Ureter (tissue), 1 donor: ENCODE measurements around the gene FBXO22. TPM values are rescaled to one million over a fixed set of nuclear protein-coding genes. Genes with fewer than 3 reads are reported as not detected.
"Not testable (repeated sequence)": the region's sequence is repeated elsewhere in the genome, so short reads cannot be mapped to it uniquely, and the experiment has no call there.

Source experiments
- DNase-seq: peaks from one replicate; pipeline ENCODE4 v3.0.0-alpha.2; 2020; ENCODE audit warnings: low spot score
- total RNA-seq: library from RNA; stranded (reverse); gene quantifications from one replicate; pipeline ENCODE4 v1.2.4, GENCODE V29; 2023
- donor health status: DM: yes; HTN: yes; CAD: no.

Gene FBXO22
- total RNA-seq, 1 donor from 2014 or later: 28.2 TPM

- DNase-seq: no peak
Observed at GRCh38 chr15:75981149-75981815, 77.6 kb downstream of the FBXO22 start.

GRCh38 chr15:75982468-75982867, 78.8 kb downstream of the FBXO22 start:
- no peak for DNase-seq

- DNase-seq: not testable (repeated sequence)
Observed at GRCh38 chr15:75984706-75985105, 81.0 kb downstream of the FBXO22 start.

GRCh38 chr15:75985971-75986370, 82.3 kb downstream of the FBXO22 start:
- DNase-seq: no peak

GRCh38 chr15:75989045-75989444, 85.4 kb downstream of the FBXO22 start:
- no peak for DNase-seq

GRCh38 chr15:75989875-75990274, 86.2 kb downstream of the FBXO22 start:
- no peak for DNase-seq

Other genes starting within 250 kb of the FBXO22 start
- 31.0 TPM for gene CSPG4, start 191.0 kb upstream of the FBXO22 start, total RNA-seq
- 29.1 TPM for gene UBE2Q2, start 60.4 kb upstream of the FBXO22 start, total RNA-seq
- gene NRG4, start 108.5 kb downstream of the FBXO22 start, total RNA-seq: 16.3 TPM
- 0.52 TPM for gene TMEM266, start 156.1 kb downstream of the FBXO22 start, total RNA-seq